HG03039 (cell line): ENCODE measurements around the gene GPC1.
A peak's percentile ranks its signal among the peaks of the same experiment; 100 is the strongest.

Source experiments
- ATAC-seq: cut with Tn5 transposase; IDR thresholded peaks from one replicate; pipeline ENCODE4 v1.9.1; 2021; ENCODE audit warnings: mild to moderate bottlenecking, moderate library complexity; ENCODE audit not compliant: unreplicated experiment

GPC1 gene

DNA sequence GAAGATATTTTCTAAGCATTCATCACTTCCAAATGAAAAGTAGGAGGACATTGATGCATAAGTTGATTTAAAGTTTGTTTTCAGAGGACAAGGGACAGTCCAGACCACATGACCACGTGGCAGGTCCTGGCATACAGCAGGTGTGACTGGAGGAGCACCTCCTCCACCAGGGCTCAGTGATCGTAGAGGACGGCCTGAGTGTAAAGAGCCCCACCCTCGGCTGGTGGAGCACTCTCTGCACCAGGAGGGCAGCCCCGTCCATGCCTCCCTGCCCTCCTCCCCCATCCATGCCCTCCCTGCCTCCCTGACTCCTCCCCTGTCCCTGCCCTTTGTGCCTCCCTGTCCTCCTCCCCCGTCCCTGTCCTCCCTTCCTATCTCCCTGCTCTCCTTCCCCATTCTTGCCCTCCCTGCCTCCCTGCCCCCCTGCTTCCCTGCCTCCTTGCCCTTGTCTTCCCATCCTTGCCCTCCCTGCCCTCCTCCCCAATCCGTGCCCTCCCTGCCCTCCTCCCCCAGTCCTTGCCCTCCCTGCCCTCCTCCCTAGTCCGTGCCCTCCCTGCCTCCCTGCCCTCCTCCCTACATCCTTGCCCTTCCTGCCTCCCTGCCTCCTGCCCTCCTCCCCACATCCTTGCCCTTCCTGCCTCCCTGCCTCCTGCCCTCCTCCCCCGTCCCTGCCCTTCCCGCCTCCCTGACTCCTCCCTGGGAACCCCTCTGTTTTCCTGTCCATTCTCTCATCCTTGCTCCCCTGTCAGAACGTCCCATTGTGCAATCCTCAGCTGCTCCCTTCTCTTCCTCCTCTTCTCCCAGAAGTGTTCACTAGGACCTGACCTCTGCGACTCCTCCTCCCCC lies 74.4 kb downstream of the GPC1 start:
- no peak for ATAC-seq

DNA sequence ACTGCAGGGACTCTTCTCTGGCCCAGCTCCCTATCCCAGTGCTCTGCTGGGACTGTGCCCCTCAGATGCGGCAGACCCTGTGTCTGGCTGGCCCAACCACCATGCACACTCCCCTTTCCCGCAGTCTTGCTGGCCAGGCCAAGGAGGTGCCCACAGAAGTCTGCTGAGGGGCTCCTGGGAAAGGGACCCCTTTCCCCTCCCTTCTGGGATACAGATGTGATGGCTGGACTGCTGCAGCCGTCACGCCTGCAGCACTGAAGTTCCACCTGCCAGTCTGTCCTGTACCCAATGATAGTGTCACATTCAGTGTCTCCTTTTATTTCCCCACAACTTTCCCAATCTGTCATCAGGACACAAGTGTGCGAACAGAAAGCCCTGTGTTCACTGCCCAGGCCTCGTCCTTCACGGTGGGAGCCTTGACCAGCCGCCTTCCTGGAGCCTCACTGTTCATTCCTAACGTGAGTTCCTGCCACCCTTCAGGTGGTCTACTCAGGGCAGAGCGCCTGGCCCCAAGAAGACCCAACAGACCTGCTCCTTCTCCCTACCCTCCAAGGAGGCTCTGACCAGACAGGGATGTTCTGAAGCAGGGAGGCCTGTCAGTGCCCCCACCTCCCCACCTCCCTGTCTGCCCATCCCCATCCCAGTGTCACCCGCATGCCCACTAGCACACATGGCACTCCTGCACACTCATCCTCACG lies 75.2 kb downstream of the GPC1 start:
- no peak for ATAC-seq

DNA sequence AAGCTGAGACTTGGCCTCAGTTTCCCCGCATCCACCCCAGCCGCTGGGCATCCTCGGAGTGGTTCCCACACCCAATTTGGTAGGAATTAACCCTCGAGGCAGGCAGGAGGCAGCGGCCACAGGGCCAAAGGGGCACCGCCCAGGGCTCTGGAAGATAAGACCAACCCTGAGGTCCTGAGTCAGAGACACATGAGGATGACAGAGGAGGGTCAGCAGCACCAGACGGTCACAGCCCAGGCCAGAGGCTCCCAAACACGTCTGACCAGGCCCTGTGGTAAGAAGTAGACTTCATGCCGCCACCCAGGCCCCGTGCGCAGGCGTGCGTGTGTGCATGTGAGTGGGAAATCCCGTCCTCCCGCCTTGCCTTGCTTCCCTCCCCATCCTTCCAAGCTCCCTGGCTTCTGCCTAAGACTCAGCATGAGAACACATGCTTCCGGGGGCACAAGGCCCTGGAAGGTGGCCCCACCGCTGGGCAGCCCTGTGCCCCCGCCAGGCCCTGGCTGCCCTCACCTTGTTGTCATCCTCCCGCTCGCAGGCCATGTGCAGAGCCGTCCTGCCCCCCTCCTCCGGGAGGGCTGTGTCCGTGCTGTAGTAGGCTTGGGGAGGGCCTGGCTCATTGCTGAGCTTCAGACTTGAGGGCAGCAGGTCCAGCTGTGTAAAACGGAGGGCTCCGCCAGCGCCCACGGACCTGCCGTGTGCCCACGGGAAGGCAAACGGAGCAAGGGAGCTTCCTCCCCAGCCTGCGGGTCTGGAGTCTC lies 76.1 kb downstream of the GPC1 start:
- no peak for ATAC-seq

DNA sequence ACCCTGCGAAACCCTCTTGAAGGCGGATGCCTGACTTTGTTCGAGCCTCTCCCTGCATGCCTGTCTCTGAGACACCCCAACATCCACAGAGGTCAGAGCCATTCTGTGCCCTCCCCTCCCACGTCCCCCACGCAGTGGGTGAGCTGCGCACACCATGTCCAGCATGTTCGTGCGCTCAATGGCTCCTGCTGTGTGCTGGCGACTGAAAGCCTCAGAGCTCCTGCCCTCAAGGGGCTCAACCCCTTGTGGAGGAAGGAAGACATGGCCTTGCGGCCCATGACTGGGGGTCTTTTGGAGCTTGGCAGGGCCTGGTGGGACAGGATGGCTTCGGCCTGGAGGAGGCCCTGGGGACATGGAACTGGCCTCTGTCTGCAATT lies 76.6 kb downstream of the GPC1 start:
- no peak for ATAC-seq

DNA sequence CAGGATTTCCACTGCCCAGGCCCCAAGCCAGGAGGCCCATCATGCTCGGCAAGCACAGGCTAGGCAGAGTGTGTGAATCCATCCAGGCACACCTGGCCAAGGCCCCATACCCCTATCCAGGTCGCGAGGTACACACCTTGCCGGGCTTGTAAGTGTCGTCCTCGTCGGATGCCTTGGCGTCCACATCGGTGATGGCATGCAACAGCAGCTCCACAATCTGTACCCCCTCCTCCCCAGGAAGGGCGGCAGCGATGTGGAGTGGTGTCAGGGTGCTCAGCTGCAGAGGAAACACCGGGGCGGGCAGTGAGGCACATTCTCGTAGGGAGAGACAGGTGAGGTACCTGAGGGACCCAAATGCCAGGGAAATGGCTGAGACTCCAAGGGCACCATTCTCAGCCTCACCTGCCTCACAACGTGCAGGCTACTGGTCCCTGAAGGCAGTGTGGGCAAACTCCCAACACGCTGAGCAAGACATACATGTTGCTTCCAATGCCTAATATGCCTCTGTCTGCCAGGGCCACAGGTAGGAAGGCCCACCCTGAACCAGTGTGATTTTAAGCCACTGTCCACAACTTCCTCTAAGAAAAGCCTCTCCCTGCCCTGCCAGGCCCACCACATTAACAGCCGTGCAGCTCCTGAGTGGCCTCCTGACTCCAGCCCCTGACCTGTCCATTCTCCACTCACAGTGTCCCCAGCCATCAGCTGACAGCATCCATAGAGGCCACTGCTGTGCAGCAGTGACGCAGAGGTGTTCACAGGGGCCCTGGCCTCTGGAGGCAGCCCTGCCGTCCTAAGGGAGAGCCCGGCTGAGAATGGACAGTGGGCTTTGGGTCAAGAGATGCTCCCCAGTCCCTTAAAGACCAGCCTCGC lies 77.4 kb downstream of the GPC1 start:
- no peak for ATAC-seq

DNA sequence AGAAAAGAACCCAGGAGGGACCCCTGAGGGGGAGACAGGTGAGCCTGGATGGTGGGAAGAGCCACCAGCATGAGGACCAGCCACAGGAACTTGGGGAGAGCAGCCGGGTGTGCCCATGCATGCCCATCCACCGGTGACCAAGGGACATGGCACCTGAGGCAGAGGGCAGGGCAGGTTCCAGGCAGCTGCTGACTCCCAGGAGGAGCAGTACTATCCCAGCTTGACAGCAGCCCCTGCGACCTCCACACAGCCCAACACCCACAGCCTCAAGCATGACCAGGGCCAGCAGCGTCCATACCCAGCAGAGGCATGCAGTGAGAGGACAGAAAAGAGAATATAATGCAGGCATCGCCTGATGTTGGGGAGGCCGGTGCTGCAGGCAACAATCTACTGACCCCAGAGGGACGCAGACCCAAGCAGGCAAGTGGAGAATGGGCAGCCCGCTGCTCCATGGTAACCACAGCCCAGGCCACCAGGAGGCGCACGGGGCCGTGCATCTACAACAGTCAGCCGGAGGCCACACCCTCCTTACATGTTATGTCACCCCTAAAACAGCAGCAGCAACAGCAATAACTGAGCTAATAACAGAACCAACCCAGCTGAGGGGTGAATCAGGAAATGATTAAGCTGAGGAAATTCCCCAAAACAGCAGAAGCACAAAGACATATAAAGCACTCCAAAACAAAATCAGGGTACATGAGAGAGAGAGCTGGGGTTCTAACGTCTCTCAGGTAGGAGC lies 78.3 kb downstream of the GPC1 start:
- ATAC-seq: peak; percentile 78

DNA sequence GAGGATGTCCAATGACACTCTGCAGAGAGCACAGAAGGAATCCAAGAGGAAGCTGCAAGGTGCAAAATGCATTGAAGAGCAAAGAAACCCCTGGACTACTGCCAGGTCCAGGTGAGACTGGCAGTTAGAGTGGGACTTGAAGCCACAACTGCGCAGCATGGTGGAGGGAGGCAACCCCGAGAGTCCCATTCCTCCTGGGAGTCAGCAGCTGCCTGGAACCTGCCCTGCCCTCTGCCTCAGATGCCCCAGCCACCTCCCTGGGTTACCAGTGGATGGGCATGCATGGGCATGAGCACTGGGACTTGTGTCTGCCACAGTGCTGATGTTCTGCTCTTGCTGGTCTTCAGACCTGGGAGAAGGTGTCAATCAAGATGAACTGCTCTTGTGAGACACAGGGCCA lies 79.2 kb downstream of the GPC1 start:
- no peak for ATAC-seq

DNA sequence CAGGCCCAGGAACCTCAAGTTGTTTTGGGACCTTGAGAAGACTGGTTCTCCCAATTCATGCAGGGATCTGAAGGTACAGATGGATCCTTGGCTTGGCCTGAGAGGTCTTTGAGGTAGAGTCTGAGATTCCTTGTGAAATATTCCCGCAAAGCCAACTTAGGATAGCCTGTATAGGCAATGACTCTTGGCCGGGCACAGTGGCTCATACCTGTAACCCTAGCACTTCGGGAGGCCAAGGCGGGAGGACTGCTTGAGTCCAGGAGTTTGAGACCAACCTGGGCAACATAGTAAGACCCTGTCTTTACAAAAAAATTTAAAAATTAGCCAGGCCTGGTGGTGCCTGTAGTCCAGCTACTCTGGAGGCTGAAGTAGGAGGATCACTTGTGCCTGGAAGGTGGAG lies 81.9 kb downstream of the GPC1 start:
- no peak for ATAC-seq
